Left ventricle myocardium inferior (tissue), 1 donor: ENCODE results near the gene TTPAL. TPM values are rescaled to one million over a fixed set of nuclear protein-coding genes. Genes with fewer than 3 reads are reported as not detected.
A peak's percentile ranks its signal among the peaks of the same experiment; 100 is the strongest.

Source experiments
- DNase-seq: peaks from one replicate; pipeline ENCODE4 v3.0.0-alpha.2; 2020
- H3K27ac ChIP-seq: fragments of 200-600 bp; replicated peaks from 2 replicates; pipeline ENCODE4 v1.8.0; 2021
- H3K27me3 ChIP-seq: fragments of 200-600 bp; 2 replicates; pipeline ENCODE4 v1.8.0; 2021; ENCODE audit warnings: low read depth
- H3K36me3 ChIP-seq: fragments of 200-600 bp; 2 replicates; pipeline ENCODE4 v1.8.0; 2021
- H3K4me1 ChIP-seq: fragments of 200-600 bp; 2 replicates; pipeline ENCODE4 v1.8.0; 2021
- H3K4me3 ChIP-seq: fragments of 200-600 bp; 2 replicates; pipeline ENCODE4 v1.8.0; 2021; ENCODE audit warnings: mild to moderate bottlenecking, moderate library complexity
- H3K9me3 ChIP-seq: fragments of 200-600 bp; replicated peaks from 2 replicates; pipeline ENCODE4 v1.8.0; 2021
- CTCF ChIP-seq: fragments of 200-600 bp; IDR thresholded peaks from 2 replicates; pipeline ENCODE4 v1.8.0; 2021; ENCODE audit warnings: antibody characterized with exemption, mild to moderate bottlenecking, borderline replicate concordance
- intact Hi-C: fragments of 100-400 bp; cut with micrococcal nuclease; formaldehyde crosslinking; loops from one replicate; pipeline ENCODE4 v1.11.0; 2022
- total RNA-seq: library from RNA; stranded (reverse); fragmentation: NEBNext Ultra II Directional; extraction: Animal tissue kit (Norgen Biotek cat#: 25700); gene quantifications from one replicate; pipeline ENCODE4 v1.2.1, GENCODE V29; 2021
- donor health status: DM: no; HTN: yes; CAD: no; lungs with severe emphysema.

Gene TTPAL
- total RNA-seq, 1 donor from 2014 or later = 4.5 TPM

DNA sequence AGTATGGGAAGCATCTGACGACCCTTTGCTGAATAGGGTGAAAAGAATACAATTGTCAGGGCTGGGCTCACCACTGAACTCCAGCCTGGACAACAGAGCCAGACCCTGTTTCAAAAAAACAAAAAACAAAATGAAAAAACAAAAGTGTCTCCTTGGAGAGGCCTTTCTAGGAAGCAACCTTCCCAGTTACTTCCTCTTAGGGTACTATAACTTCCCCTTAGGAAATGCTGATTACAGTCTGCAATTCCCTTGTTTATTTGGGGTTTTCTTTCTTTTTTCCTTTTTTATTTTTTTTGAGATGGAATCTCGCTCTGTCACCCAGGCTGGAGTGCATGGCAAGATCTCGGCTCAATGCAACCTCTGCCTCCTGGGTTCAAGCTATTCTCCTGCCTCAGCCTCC, 20.5 kb upstream of the TTPAL start:
- H3K36me3 ChIP-seq = no peaks in the 10 kb centered on the region
- intact Hi-C loops = no loop called here
- H3K4me1 ChIP-seq = no peaks in the 10 kb centered on the region
- H3K27me3 ChIP-seq = no peaks in the 10 kb centered on the region
- no peaks in the 10 kb centered on the region for H3K9me3 ChIP-seq
- no peak for DNase-seq
- no peak overlapping the region for H3K27ac ChIP-seq
- H3K4me3 ChIP-seq = no peak overlapping the region
- no peak for TF ChIP-seq CTCF

DNA sequence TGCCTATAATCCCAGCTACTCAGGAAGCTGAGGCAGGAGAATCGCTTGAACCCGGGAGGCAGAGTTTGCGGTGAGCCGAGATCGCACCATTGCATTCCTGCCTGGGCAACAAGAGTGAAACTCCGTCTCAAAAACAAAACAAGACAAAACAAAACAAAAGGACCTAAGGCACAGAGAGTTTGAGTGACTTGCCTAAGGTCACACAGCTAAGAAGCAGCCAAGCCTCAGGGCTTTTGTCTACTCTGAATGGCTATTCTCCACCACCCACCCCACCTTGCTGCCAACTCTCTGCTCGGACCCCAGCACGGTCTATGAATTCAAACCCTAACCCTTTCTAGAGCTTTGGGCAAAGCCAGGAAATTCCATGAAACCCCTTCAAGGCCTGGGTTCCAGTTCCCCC, 19.1 kb upstream of the TTPAL start:
- no peaks in the 10 kb centered on the region for H3K36me3 ChIP-seq
- no peaks in the 10 kb centered on the region for H3K9me3 ChIP-seq
- no peaks in the 10 kb centered on the region for H3K4me1 ChIP-seq
- intact Hi-C loops = no loop called here
- H3K27ac ChIP-seq = no peak overlapping the region
- H3K27me3 ChIP-seq = no peaks in the 10 kb centered on the region
- no peak overlapping the region for H3K4me3 ChIP-seq
- DNase-seq = no peak
- TF ChIP-seq CTCF = no peak

DNA sequence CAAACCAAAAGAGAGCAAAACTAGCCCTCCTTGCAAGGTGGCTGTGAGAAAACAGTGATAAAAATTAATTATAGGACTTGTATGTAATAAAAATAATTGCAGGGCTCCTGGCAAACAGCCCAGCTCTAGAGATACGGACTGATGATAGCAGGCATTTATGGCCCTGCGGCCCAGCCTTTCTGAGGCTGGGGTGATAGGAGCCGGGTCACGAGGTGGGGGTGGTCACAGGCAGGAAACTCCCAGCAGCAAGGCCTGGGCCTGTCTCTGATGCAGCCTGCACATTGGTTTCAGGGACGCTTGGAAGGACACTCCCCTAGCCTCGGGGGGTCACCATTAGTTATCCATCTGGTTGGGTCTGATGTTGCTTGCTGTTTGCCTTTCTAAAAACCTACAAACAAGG, 18.7 kb upstream of the TTPAL start:
- Histone ChIP-seq H3K27ac (no peak overlapping the region), H3K36me3 (no peaks in the 10 kb centered on the region), H3K4me3 (no peak overlapping the region), H3K4me1 (no peaks in the 10 kb centered on the region), H3K9me3 (no peaks in the 10 kb centered on the region), H3K27me3 (no peaks in the 10 kb centered on the region)
- no peak for TF ChIP-seq CTCF
- intact Hi-C loops = no loop called here
- DNase-seq = no peak

GRCh38 chr20:44459271-44459670, 16.4 kb upstream of the TTPAL start:
- H3K9me3 ChIP-seq = no peaks in the 10 kb centered on the region
- no peaks in the 10 kb centered on the region for H3K27me3 ChIP-seq
- intact Hi-C loops = no loop called here
- no peaks in the 10 kb centered on the region for H3K4me1 ChIP-seq
- H3K36me3 ChIP-seq = no peaks in the 10 kb centered on the region
- no peak for TF ChIP-seq CTCF
- no peak for DNase-seq
- no peak overlapping the region for H3K4me3 ChIP-seq
- no peak overlapping the region for H3K27ac ChIP-seq

DNA sequence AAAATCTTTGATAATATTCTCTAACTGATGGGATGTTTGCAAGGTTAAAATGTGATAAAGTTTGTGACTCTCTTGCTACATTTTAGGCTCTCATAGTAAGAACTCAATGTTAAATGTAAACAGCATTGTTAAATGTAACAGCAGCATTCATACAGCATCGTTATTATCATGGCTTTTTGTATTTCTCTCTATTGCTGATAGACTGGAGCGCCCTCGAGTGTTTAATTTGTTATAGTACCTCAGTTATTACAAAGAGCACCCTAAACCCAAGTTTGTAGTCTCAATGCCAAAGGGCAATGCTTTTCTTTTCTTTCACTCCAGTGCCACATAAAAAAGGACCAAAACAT, 14.9 kb upstream of the TTPAL start:
- no peak overlapping the region for H3K4me3 ChIP-seq
- H3K27me3 ChIP-seq = no peaks in the 10 kb centered on the region
- H3K4me1 ChIP-seq = no peaks in the 10 kb centered on the region
- H3K36me3 ChIP-seq = no peaks in the 10 kb centered on the region
- no peaks in the 10 kb centered on the region for H3K9me3 ChIP-seq
- peak; percentile 52 for TF ChIP-seq CTCF
- H3K27ac ChIP-seq = no peak overlapping the region
- DNase-seq = no peak
- intact Hi-C loops = no loop called here
